Stimulated activated CD4-positive, alpha-beta T cell treated with anti-CD3 and anti-CD28 coated beads, TNF-alpha, amount 100 ng/mL, for 24 hours (primary cell): ENCODE results near the gene SKI.
"Not testable (repeated sequence)": the region's sequence is repeated elsewhere in the genome, so short reads cannot be mapped to it uniquely, and the experiment has no call there.

Experiments
- DNase-seq, 3 experiments: peaks; one replicate each; pipeline ENCODE4 v3.0.0-alpha.2; 2020; ENCODE audit warnings: low read depth in 3 of 3

Gene SKI

DNA sequence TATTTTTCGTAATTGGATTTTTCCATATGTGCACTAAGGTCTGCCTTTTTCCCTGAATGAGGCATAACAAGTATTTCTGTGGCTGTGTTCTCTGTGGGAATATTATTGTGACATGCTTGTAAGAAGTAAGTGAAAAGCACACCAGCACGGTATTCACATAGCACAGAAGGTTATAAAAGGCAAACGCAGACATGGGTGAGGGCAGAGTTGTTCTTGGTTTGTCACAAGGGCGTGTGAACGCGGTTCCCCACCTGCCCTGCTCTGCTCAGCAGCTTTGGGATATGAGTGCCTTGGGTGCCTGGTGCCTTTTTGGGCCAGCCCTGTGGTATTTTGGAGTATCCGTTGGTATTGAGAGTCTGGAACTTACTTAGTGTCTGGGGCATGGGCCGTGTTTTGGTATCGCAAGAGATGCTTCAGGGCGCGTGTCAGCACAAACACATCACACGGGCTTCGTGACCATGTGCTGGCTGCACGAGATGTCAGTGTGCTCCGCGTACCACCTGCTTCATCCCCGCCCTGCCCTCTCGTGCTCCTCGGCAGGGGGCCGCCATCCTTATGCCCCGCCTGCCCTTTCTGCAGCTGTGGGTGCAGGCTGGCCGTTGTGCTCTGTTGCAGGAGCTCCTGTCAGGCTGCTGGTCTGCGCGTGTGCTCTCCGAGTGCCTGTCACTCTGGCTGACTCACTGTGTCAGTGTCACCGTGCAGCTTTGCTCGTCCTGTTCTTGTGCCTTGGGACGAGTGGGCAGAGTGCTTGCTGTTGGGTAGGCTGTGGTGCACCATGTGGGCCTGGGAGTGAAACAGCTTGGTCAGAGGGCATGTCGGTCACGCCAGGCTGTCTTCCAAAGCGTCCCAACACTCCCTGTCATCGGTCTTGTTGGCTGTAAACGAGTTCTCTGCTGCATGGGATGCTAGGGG, 15.0 kb downstream of the SKI start:
- DNase-seq = no peak

DNA sequence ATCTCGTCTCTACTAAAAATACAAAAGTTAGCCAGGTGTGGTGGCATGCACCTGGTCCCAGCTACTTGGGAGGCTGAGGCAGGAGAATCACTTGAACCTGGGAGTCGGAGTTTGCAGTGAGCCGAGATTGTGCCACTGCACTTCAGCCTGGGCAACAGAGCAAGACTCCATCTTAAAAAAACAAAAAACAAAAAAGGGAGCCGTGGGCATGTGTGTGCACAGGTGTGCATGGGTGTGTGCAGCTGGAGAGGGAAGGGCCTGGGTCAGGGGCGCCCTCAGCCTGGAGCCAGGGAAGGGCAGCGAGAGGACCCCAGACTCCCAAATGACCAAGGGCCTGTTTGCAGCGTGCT, 18.9 kb downstream of the SKI start:
- not testable (repeated sequence) for DNase-seq

DNA sequence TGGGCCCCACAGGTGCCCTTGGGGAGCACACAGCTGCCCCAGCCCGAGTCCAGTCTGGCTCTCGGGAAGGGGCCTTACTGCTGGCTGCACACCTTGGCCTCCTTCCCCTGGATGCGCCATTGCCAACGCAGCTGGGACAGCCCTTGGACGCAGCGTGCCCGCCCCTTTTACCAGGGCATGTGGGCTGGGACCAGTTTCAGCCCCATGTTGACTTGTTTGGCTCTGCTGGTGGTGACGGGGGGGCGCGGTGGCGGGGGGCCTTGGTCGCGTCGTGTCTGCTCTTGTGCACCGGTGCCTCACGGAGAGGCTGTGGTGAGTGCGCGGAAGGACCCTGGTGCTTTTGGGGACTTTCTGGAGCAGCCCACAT, 19.6 kb downstream of the SKI start:
- DNase-seq = no peak

DNA sequence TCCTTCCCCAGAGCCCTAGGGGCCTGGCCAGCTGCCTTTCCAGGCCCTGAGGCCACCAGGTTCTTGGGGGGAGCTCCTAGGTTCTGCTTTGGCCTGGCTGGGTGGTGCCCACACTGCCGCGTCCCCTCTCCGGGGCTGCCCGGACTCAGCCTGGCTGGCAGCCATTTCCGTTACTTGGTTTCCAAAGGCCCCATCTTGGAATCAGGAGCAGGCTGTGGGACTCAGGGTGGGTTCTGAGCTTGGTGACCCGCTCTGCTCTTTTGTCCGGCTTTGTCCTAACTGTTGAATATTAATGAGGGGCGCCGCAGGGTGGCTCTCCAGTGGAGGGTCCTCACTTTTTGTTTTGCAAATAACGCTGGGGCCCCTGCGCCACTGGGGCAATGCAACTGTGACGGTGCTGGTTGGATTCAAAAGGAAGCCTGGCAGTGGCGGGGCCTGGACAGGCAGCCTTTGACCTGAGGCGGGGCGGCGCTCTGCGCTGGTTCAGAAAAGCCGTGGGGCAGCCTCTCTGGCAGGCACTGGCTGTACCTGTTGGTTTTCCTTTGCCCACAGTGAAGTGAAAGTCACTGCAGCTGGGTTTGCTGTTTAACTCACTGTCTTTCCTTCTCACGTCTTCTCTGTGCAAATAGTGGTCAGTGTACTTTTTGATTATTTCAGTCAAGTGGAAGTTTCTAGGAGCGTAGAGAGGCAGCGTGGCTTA, 20.2 kb downstream of the SKI start:
- no peak for DNase-seq

DNA sequence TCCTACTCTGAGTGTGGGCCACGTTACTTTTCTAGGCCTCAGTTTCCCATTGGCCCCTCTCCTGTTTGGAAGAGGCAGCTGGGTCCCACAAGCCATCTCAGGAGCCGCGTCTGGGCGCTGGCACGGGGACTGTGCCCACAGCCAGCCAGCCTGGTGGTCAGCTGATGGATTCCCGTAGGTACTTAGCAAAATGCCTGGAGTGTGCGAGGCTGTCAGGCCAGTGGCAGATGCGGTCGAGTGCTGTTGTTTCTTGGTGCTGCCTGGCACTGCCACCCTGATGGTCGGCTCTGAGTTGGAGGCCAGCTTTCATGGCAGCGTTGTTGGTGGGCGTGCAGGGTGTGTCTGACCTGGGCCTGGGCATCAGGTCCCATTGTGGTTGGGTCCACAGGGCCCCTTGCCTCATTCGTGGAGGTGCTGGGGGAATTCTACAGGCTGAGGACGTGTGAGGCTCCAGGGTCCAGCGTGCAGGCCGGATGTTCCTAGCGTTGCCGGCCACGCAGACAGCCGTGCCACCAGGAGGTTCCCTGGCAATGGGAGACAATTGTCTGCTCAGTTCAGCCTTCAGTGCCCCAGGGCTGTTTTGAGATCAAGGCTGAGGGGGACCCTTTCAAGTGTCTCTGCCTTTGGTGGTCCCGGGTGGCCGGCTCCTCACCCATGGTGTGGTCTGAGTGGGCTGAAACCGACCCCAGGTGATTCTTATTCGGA, 20.9 kb downstream of the SKI start:
- DNase-seq = no peak

DNA sequence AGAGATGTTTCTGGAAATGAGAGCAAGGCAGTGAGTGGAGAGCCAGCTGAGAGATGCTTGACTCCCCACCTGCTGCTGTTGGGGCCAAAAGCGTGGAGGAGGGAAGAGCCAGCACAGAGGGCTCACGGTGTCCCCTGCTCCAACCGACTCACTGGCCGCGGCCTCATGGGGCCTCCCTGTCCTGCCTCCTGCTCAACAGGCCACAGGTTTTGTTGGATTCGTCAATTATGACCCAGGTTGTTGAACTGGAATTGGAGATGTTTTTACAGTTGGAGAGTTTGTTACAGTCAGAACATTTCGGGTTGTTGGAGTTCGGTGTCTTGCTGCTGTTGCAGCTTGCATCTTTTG, 21.4 kb downstream of the SKI start:
- DNase-seq = no peak

GRCh38 chr1:2250721-2251281, 22.7 kb downstream of the SKI start:
- DNase-seq = no peak

GRCh38 chr1:2251363-2251762, 23.2 kb downstream of the SKI start:
- no peak for DNase-seq

- no peak for DNase-seq
These were observed 23.7 kb downstream of the SKI start for GRCh38 chr1:2251786-2252185.

- DNase-seq = no peak
These were observed 24.3 kb downstream of the SKI start for GRCh38 chr1:2252423-2252822.

DNA sequence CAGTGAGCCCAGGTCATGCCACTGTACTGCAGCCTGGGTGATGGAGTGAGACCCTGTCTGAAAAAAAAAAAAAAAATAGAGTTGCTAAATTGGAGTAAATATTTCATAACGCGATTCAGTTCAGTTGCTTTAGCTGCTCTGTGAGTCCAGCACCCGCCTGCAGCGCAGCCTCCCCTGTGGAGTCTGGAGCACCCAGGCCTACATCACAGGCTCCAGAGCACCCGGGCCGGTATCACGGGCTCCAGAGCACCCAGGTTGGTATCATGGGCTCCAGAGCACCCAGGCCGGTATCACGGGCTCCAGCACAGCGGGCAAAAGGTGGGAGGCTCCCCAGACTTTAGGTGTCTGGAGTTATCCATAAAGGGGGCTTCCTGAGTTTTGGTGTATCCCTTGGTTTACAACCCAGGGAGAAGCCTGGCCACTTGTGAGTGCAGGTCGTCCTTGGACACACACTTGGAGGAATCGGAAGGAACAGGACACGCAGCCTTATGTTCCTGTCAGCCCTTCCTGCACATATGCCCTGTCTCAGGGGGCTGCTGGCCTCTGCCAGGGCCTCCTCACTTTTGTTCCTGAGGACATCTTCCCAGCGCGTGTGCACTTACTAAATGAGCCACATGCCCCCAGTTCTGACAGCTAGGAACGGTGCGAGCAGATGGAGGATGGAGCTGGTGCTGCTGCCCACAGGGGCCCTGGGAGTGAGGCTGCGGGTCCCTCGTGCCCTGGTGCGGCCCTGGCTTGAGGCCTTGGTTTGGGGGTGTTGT, 25.1 kb downstream of the SKI start:
- DNase-seq = no peak

DNA sequence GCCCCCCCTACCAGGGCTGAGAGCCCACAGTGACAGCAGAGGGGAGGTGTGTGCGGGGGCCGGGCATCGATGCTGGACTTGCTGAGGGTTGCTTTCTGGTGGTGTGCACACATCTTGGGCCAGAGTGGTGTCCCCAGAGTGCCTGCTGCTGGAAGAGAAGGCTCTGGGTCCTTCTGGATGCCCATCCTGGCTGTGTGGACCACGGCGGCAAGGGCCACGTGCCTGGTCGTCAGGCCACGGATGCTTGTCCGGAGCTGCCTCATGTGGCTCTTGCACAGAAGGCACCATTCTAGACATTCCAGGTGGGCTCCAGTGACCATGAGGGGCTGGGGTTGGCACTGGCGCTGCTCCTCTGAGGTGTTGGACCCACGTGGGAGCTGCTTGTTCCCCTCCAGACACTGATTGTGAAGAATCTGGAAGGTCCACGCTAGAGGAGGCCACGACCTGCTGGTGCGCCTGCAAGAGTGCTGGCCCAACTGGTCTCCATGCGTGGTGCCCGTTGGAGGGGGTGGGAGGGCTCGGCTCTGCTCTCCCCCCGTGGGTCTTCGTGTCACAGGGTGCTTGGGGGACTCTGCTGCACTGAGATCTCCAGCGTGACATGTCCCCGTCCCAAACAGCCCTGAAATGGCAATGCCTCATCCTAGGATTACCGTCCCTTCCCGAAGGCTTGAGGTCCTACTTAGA, 25.8 kb downstream of the SKI start:
- DNase-seq = no peak

DNA sequence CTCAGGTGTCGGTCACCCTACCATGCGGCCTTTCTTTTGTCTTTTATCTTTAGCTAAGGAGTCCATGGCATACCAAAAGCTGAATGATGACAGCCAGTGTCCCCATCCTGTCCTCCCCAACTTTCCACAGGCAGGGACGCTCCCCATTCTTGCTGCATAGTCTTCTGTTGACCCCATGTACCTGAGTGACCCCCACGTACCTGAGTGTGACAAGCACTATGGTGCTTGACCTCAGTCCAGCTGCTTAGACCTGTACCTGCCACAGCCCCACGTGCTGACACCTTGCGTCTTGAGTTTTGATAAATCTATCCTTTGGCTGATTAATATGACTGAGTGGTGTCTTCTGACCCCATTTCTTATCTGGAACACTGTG, 26.9 kb downstream of the SKI start:
- no peak for DNase-seq

GRCh38 chr1:2255420-2256369, 27.6 kb downstream of the SKI start:
- DNase-seq = peak; percentile 36 to 61 (median 47)

GRCh38 chr1:2256435-2257244, 28.5 kb downstream of the SKI start:
- no peak for DNase-seq

DNA sequence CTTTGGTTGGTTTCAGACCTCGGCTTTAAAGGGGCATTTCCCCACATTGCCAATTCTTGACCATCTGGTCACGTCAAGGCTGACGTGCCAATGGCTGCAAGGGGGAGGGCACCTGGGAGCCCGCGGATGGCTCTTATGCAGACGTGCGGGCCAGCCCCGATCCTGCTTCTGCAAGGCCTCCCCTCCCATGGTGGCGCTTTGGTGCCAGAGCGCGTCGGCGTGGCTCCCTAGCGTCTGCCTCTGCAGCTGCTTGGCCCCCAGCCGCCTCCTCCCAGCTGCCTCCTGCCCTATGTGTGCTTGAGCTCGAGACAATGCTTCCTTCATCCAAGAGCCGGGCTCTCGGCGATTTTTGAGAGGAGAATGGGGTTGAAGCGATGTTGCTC, 29.1 kb downstream of the SKI start:
- DNase-seq = no peak

DNA sequence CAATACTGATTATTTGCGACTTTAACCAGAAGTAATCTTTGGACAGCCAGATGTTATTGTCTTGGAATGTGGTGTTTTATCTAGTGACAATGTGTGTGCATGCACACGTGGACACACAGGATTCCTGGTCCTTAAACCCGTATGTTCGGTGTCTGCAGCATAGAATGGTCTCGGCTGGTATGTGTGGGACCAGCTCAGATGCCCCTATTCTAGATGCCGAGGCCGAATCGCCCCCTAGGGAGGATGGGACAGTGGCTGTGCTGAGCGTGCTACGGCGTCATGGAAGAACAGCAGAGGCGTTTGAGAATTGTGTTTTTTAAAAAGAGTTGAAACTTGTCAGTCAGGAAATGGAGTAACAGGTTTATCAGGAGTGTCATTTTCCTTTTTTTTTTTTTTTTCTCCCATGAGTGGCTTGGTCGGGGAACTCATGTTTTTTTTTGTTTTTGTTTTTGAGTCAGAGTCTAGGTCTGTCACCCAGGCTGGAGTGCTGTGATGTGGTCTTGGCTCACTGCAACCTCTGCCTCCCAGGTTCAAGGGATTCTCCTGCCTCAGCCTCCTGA, 30.1 kb downstream of the SKI start:
- no peak for DNase-seq

DNA sequence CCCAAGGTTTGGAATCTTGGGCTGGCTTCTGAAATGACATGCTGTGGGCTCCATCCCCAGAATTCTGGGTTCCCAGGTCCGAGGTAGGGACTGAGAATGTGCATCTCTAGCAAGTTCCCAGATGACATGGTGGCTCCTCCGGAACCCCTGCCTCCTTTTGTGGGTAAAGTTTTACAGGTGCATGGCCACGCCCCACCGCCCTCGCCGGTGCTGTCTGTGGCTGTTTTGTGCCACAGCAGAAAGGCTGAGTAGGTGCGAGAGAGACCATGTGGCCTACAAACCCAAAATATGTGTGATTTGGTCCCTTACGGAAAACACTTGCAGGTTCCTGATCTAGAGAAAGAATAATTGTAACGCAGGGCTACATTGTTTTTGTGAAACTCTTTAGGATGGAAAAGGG, 30.9 kb downstream of the SKI start:
- DNase-seq = peak in 2 of 3 experiments; percentile 44 to 66
